ENCODE results near the gene NSMF. TPM values are rescaled to one million over a fixed set of nuclear protein-coding genes. Genes with fewer than 3 reads are reported as not detected.

Gene NSMF
- total and polyA plus RNA-seq, 2 of the 4 experiments (the other 2 are of a cell fraction): 7.7 to 40.9 TPM

- H3K36me3 ChIP-seq (ENCODE audit: control insufficient read depth, insufficient read depth, low read length): peaks cover 40% of the 10 kb centered on the region
- no peak overlapping the region for H3K56ac ChIP-seq (ENCODE audit: extremely low read depth, insufficient read depth, low read length)
- dilution Hi-C loops (cut with HindIII; ENCODE audit: low sequenced_read_pairs, unreplicated experiment): no loop called here
- no peaks in the 10 kb centered on the region for H3K9me3 ChIP-seq (ENCODE audit: control insufficient read depth, insufficient read depth, low read length)
- peak overlapping the region; percentile 50 for H2AK5ac ChIP-seq (ENCODE audit: low read depth, low read length)
- DNase-seq (no peak), ATAC-seq (ENCODE audit: low read depth) (peak; percentile 24)
- no peak overlapping the region for H4K91ac ChIP-seq (ENCODE audit: insufficient read depth, low read depth, low read length)
- no peak overlapping the region for H3K9ac ChIP-seq (ENCODE audit: low read depth, low read length)
- H3K14ac ChIP-seq (replicated peaks; ENCODE audit: low read depth, low read length): no peak overlapping the region
- intact Hi-C loops (cut with micrococcal nuclease): no loop called here
- H3K4me3 ChIP-seq (ENCODE audit: insufficient read depth, low read depth, low read length): no peak overlapping the region
- no peaks in the 10 kb centered on the region for H3K9me1 ChIP-seq (ENCODE audit: insufficient read depth, low read length)
- no peak overlapping the region for H3K18ac ChIP-seq (ENCODE audit: low read depth, low read length)
- no peaks in the 10 kb centered on the region for H3K27me3 ChIP-seq (ENCODE audit: control insufficient read depth, insufficient read depth, low read length)
- H3K4me1 ChIP-seq (ENCODE audit: control insufficient read depth, insufficient read depth, low read length): peaks cover 20% of the 10 kb centered on the region
- H2BK15ac ChIP-seq (ENCODE audit: low read depth, low read length): no peak overlapping the region
- in situ Hi-C loops (cut with MboI; ENCODE audit: low sequenced_read_pairs): no loop called here
- no peak overlapping the region for H3K27ac ChIP-seq (ENCODE audit: insufficient read depth, low read length)
- H3K23ac ChIP-seq (ENCODE audit: low read depth, low read length): no peak overlapping the region
- ChIA-PET POLR2A (ENCODE audit: unreplicated experiment) (no interaction called here), CTCF (interaction anchor here (1.1 kb wide), 1 partner anchor 9 kb away, joined by 3 read pairs; no protein-coding TSS in a partner anchor)
- peaks cover 6 to 42% of the 10 kb centered on the region in 2 experiments; a peak in 3 of 4 replicates for H3K79me1 ChIP-seq (ENCODE audit: low read depth in 1 of 2, low read length in 2 of 2)
- no peak overlapping the region for H2BK120ac ChIP-seq (ENCODE audit: low read depth, low read length)
- peak overlapping the region in 1 of 2 experiments; percentile 2; a peak in 1 of 4 replicates for H4K8ac ChIP-seq (ENCODE audit: low read depth in 2 of 2, low read length in 2 of 2)
- no peak overlapping the region for H3K4ac ChIP-seq (ENCODE audit: low read depth, low read length)
- H2AFZ ChIP-seq (replicated peaks; ENCODE audit: low read length, poor library complexity): peak overlapping the region; percentile 63
- H2BK5ac ChIP-seq (ENCODE audit: low read depth, low read length, poor library complexity, severe bottlenecking): no peak overlapping the region
- 50% methylated on average over 2 of the region's 24 CpGs; no CpG with 5 or more reads in 1 of the 2 experiments for WGBS, 2 experiments (ENCODE audit: extremely low coverage in 2 of 2, insufficient read length in 1 of 2)
- peaks cover 37% of the 10 kb centered on the region for H4K20me1 ChIP-seq (ENCODE audit: insufficient read depth, low read length)
- no TSS peak for BruUV-seq (replicated peaks)
- H2AK9ac ChIP-seq (replicated peaks; ENCODE audit: low read depth, low read length, poor library complexity): no peak overlapping the region
- H4K5ac ChIP-seq (ENCODE audit: low read depth, low read length): no peak overlapping the region
- no peak overlapping the region for H2BK20ac ChIP-seq (ENCODE audit: low read depth, low read length)
- H3K4me2 ChIP-seq (ENCODE audit: low read depth, low read length): no peak overlapping the region; the same call in 1 of the 2 replicates
- no peak for TF ChIP-seq MAZ (IDR thresholded peaks at IDR 0.05; ENCODE audit: borderline replicate concordance, low read depth, low read length)
These were observed 5.0 kb downstream of the NSMF start for GRCh38 chr9:137454145-137454596.

All from IMR-90 (cell line).